ENCODE measurements around the gene CAND2.

The CAND2 gene

DNA sequence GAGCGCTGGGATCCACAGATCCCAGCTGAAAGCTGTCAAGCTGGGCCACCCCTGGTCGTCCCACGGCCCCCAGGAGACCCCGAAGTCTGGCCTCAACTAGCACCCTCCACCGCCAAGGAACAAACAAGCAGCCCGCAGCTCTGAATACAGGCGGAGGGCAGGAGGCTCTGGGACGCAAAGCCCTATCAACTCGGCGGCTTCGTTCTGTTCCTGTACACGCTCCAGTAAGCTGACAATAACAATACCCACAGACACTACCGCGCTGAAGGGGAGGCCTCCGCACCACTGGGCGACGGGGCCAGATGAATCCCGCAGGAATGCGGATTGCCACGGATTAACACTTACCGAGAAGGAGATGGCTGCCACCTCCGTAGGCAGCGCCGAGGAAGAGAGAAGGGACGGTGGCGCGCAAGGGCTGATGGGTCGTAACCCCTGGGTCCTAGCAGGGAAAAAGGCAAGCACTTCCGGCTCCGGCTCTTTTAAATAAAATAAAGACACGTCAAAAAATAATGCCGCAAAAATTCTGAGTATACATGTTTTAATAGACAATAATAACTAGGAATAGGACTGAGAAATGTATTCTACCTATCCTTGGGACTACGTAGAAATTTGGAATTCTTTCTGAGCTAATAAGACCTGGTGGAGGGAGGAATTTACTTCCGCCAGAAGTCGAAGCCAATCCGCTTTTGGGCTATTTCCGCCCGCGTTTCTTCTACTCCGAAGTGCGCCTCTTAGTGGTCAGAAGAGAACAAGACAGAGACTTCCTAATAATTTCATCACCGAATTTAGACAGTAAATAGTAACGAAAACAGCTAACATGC, 44.9 kb downstream of the CAND2 start, which contains the start of gene RPL32:
RPL32 (minus strand) TSS at position 417 of the 821 bp plus-strand sequence. CDS start 1,328 bp downstream, outside the sequence.
- TF ChIP-seq TCF12 (IDR thresholded peaks at IDR 0.05; ENCODE audit: low read depth): peak; percentile 31; the same call in 1 of the 2 replicates
- TF ChIP-seq EGR1 (IDR thresholded peaks at IDR 0.05): no peak
- 0 out of 2 replicates have a peak, but pooled peaks have one; percentile 24 for TF ChIP-seq CEBPB (IDR thresholded peaks at IDR 0.05)
- peak; percentile 91 for TF ChIP-seq YY1 (IDR thresholded peaks at IDR 0.05; ENCODE audit: low read depth)
- TF ChIP-seq CREB1 (IDR thresholded peaks at IDR 0.05; ENCODE audit: low read depth): no peak
- TF ChIP-seq FOXM1 (IDR thresholded peaks at IDR 0.05; ENCODE audit: borderline replicate concordance, low read depth): no peak
- TF ChIP-seq RAD21 (IDR thresholded peaks at IDR 0.05; ENCODE audit: low read depth): no peak
- peak; percentile 98 for TF ChIP-seq MAX (IDR thresholded peaks at IDR 0.05)
- TF ChIP-seq TEAD4 (IDR thresholded peaks at IDR 0.05): peak; percentile 32; the same call in 1 of the 2 replicates
- peak; percentile 30; the same call in 1 of the 2 replicates for TF ChIP-seq REST (IDR thresholded peaks at IDR 0.05; ENCODE audit: low read depth)
- no peak for TF ChIP-seq ZBTB7A (IDR thresholded peaks at IDR 0.05; ENCODE audit: low read depth)
- 0 out of 2 replicates have a peak, but pooled peaks have one; percentile 6 for TF ChIP-seq NFIC (IDR thresholded peaks at IDR 0.05)
- TF ChIP-seq EP300 (IDR thresholded peaks at IDR 0.05; ENCODE audit: borderline replicate concordance): 0 out of 2 replicates have a peak, but pooled peaks have one; percentile 7
- peak; percentile 97 for TF ChIP-seq TAF1 (IDR thresholded peaks at IDR 0.05; ENCODE audit: low read depth)
- TF ChIP-seq USF1 (IDR thresholded peaks at IDR 0.05): no peak

GRCh38 chr3:12841970-12842328, 45.5 kb downstream of the CAND2 start:
- TF ChIP-seq TCF12 (IDR thresholded peaks at IDR 0.05; ENCODE audit: low read depth): no peak
- no peak for TF ChIP-seq REST (IDR thresholded peaks at IDR 0.05; ENCODE audit: low read depth)
- no peak for TF ChIP-seq TEAD4 (IDR thresholded peaks at IDR 0.05)
- no peak for TF ChIP-seq RAD21 (IDR thresholded peaks at IDR 0.05; ENCODE audit: low read depth)
- no peak for TF ChIP-seq USF1 (IDR thresholded peaks at IDR 0.05)
- no peak for TF ChIP-seq EGR1 (IDR thresholded peaks at IDR 0.05)
- no peak for TF ChIP-seq EP300 (IDR thresholded peaks at IDR 0.05; ENCODE audit: borderline replicate concordance)
- TF ChIP-seq ZBTB7A (IDR thresholded peaks at IDR 0.05; ENCODE audit: low read depth): no peak
- TF ChIP-seq CREB1 (IDR thresholded peaks at IDR 0.05; ENCODE audit: low read depth): no peak
- no peak for TF ChIP-seq NFIC (IDR thresholded peaks at IDR 0.05)
- TF ChIP-seq YY1 (IDR thresholded peaks at IDR 0.05; ENCODE audit: low read depth): no peak
- TF ChIP-seq MAX (IDR thresholded peaks at IDR 0.05): no peak

GRCh38 chr3:12842469-12842868, 46.0 kb downstream of the CAND2 start:
- no peak for TF ChIP-seq EP300 (IDR thresholded peaks at IDR 0.05; ENCODE audit: borderline replicate concordance)
- TF ChIP-seq EGR1 (IDR thresholded peaks at IDR 0.05): no peak
- TF ChIP-seq MAX (IDR thresholded peaks at IDR 0.05): no peak
- TF ChIP-seq RAD21 (IDR thresholded peaks at IDR 0.05; ENCODE audit: low read depth): no peak
- no peak for TF ChIP-seq REST (IDR thresholded peaks at IDR 0.05; ENCODE audit: low read depth)
- no peak for TF ChIP-seq TCF12 (IDR thresholded peaks at IDR 0.05; ENCODE audit: low read depth)

- no peak for TF ChIP-seq RAD21 (IDR thresholded peaks at IDR 0.05; ENCODE audit: low read depth)
- no peak for TF ChIP-seq EGR1 (IDR thresholded peaks at IDR 0.05)
- TF ChIP-seq FOXM1 (IDR thresholded peaks at IDR 0.05; ENCODE audit: borderline replicate concordance, low read depth): no peak
- no peak for TF ChIP-seq TAF1 (IDR thresholded peaks at IDR 0.05; ENCODE audit: low read depth)
- TF ChIP-seq CREB1 (IDR thresholded peaks at IDR 0.05; ENCODE audit: low read depth): no peak
- TF ChIP-seq MAX (IDR thresholded peaks at IDR 0.05): no peak
- TF ChIP-seq REST (IDR thresholded peaks at IDR 0.05; ENCODE audit: low read depth): no peak
- no peak for TF ChIP-seq EP300 (IDR thresholded peaks at IDR 0.05; ENCODE audit: borderline replicate concordance)
- TF ChIP-seq TCF12 (IDR thresholded peaks at IDR 0.05; ENCODE audit: low read depth): no peak
- TF ChIP-seq YY1 (IDR thresholded peaks at IDR 0.05; ENCODE audit: low read depth): no peak
- TF ChIP-seq CEBPB (IDR thresholded peaks at IDR 0.05): no peak
- TF ChIP-seq ZBTB7A (IDR thresholded peaks at IDR 0.05; ENCODE audit: low read depth): no peak
Measured at GRCh38 chr3:12845811-12846210, 49.3 kb downstream of the CAND2 start.
